RPMI8226 (cell line): ENCODE data around the gene GPR39.
"Not testable (repeated sequence)": the region's sequence is repeated elsewhere in the genome, so short reads cannot be mapped to it uniquely, and the experiment has no call there.

Experiments
- DNase-seq: peaks from one replicate; pipeline ENCODE4 v3.0.0-alpha.2; 2015

Gene GPR39

DNA sequence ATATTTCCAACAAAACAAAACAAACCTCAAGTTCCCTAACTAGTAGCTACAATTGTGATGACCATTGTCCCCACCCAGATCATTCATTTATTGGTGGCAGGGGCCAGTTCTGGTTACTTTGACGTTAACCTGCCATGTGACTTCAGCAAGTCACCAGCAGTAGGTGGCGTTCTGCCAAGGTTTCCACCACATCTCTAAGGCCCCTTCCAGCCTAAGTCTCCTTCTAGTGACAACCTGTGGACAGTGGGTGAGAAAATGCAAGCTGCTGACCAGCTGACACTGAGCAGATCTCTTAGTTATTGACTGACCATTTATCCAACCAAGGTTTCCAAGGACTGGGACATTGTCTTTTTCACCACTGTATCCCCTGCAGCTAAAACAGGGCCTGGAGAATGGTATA, 98.4 kb downstream of the GPR39 start:
- DNase-seq = peak; percentile 11

DNA sequence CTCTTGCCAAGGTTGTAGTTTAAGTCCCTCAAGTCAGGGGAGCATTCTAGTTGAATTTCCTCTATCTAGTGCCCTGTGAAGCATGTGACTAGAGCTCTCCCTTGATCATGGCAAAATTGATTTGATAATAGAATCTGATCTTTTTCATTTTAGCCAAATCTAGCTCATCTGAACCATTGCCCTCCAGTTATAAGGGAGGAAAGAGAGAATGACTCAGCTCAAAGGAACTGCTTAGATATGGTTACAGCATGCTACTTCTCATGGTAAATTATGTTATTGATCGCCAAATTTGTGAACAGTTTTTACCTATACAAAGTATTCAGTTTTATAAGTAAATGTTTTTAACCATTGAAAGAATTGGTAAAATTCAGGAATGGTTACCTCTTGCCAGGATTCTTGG, 100.8 kb downstream of the GPR39 start:
- DNase-seq = no peak

DNA sequence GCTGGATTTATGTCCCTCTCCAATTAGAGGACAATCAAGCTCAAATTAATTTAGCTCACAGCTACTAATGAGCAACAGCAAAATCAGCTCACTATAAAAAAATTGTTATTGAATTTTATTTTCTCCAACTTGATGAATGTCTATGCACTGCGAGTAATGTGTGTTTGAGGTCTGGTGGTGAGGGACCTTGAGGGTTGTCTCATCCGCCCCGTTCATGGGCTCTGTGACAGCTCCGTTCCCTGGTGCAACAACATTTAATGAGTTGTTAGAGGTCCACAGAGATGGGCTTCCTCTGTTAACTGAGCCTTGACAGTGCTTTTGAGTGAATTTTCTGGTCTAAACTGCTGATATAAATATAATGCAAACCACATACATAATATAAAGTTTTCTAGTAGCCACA, 101.7 kb downstream of the GPR39 start:
- no peak for DNase-seq

DNA sequence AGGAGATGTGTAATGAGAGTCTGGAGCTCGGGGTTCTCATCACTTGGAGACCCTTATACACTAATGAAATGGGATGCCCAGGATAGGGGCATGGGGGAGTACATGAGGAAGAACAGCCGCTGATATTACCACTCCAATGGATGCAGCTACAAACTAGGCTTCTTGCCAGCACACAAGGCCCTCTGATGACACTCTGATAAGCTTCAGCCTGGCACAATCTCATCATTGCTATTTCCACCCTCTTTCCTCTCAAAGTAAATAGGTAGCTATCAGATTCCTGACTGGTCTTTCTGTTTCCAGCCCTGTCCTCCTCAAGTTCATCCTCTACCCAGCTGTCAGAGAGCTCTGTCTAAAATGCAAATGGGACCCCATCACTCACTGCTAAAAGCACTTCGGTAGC, 103.0 kb downstream of the GPR39 start:
- no peak for DNase-seq

DNA sequence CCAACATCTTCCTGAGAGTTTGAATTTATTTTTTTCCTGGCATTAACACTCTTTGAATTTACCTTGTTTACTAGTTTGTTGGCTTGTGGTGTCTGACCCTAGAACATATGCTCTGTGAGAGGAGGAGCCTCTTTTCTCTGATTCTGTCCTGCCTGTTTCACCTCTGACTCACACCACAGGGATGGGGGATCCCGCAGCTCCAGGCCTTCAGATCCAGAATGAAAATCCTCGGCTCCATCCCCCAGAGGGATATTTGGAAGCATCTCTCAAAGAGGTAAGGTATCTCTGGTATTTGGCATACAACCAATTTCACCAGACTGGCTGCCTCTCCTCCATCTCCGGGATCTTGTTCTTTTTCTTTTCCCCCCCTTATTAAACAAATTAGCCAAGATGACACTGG, 104.7 kb downstream of the GPR39 start:
- no peak for DNase-seq

DNA sequence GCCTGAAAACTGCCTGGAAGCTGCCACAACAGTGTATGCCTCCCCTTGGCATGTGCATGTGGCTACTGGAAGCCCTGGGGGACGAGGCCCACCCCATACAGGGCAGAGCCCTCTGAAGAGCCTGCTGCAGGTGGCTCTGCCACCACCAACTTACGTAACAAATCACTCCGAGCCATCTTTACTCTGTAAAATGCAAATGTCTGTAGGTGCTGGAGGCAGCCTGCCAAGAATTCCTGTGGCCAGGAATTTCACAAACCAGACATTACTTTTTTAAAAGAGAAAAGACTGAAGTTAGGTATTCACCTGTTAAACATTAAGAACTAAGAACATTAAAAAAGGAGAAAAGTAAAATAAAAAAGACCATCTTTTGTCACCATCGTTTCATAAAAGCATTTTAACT, 106.3 kb downstream of the GPR39 start:
- DNase-seq = no peak

DNA sequence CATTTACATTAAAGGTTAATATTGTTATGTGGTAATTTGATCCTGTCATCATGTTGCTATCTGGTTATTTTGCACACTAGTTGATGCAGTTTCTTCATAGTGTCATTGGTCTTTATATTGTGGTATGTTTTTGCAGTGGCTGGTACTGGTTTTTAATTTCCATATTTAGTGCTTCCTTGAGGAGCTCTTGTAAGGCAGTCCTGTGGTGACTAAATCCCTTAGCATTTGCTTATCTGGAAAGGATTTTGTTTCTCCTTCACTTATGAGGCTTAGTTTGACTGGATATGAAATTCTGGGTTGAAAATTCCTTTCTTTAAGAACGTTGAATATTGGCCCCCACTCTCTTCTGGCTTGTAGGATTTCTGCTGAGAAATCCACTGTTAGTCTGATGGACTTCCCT, 120.5 kb downstream of the GPR39 start:
- not testable (repeated sequence) for DNase-seq

DNA sequence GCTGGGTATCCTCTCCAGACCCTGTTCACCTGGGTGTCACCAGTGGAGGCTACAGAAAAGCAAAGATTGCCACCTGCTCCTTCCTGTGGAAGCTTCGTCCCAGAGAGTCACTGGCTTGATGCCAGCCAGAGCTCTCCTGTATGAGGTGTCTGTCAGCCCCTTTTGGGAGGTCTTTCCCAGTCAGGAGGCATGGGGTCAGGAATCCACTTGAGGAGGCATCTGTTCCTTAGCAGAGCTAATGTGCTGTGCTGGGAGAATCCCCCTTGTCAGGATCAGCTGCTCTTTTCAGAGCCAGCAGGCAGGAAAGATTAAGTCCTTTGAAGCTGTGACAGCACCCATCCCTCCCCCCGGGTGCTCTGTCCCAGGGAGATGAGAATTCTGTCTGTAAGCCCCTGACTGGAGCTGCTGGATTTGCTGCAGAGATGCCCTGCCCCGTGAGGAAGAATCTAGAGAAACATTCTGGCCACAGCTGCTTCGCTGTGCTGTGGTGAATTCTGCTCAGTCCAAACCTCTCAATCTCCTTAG, 121.8 kb downstream of the GPR39 start:
- DNase-seq = no peak

DNA sequence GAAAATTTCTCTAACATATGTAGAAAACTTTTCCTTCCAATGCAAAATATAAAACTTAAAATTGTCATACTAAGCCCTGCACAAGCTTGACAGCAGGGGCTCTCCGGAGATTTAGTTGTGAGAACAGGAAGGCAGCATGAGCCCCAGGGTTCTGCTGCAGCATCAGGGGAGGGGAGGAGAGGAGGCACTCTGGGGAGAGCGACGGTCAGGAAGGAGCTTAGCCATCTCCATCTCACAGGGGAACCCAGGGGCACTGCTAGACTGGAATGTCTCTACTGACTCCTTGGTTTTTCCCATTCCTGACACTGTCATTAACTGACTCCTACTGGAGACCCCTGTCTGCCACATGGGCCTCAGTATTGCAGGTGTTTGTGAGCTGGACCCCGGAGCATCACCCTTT, 123.6 kb downstream of the GPR39 start:
- DNase-seq = no peak

DNA sequence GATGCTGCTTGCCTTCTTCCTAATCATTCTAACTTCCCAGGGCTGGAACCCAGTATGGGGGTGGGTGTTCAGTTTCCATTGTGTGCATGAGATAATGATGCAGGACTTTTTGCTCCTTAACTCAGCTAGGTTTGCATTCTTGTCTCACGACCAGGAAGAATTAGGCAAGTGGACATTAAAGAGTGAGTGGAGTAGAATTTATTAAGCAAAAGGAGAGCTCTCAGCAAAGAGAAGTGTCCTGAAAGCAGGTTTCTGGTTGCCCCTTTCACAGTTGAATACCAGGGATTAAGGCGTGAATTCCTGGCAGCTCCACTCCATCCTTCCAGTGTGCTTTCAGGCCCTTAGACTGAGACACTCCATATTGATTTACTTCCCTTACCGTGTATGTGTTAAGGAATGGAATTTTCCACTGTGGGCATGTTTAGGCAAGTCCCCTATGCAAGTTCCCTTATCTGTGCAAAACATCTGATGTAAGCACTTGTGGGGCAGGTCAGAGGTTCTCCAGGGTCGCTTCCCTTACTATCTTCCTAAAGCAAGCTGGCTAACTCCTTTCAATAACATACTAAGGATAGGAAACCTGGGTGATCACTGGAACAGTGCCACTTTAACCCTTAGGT, 126.5 kb downstream of the GPR39 start:
- no peak for DNase-seq

DNA sequence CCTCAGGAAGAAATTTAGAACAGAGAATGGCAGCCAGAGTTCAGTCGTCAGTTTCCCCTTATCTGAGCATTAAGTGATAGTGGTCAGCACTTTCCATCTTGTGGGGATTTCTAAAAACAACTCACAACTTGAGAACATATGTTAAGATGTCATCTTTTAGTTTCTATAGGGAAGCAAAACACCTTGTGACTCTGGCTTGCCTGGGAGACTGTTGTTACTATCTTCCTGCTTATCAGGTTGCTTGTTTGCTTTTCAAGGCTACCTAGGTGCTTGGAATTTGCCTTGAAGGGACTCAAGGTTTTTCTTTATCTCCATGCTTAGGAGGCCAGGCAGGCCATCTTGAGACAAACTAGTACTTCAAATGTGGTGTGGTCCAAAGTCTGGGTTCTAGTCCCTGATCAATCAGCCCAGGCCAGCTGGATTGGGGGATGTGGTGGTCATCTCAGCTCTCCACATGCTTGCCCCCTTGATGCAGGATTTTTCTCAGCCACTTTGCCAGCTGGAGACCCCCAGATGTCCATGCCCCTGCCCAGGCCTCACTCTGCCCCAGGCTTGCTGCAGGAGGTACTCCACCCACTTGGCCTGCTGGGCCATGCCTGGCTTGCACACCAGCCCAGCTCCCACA, 127.5 kb downstream of the GPR39 start:
- no peak for DNase-seq

DNA sequence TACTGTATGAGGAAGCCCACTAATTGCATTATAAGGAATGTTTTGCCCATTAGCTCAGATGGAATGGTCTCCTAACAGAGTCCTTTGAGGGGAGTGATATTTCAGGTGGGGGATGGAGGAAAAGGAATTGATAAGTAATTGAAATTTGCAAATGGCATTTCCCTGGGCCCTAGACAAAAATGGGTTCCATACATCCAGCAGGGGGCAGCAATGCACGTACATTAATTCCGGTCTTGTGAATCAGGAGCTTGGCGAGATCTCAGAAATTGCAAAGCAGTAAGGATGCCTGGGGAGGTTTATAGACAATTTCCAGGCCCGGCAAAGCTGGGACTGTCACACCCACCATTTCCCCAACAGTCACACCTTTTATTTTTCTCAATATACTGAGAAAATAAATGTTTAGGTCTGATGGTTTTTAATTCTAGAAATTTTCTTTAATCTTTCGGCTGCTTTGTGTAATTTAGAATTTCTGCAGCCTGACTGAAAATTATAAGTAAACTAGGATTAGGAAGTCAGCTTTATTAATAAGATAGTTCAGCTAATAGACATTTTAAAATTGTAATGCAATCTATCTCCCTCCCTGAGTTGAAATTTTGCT, 130.6 kb downstream of the GPR39 start:
- DNase-seq = peak; percentile 73

DNA sequence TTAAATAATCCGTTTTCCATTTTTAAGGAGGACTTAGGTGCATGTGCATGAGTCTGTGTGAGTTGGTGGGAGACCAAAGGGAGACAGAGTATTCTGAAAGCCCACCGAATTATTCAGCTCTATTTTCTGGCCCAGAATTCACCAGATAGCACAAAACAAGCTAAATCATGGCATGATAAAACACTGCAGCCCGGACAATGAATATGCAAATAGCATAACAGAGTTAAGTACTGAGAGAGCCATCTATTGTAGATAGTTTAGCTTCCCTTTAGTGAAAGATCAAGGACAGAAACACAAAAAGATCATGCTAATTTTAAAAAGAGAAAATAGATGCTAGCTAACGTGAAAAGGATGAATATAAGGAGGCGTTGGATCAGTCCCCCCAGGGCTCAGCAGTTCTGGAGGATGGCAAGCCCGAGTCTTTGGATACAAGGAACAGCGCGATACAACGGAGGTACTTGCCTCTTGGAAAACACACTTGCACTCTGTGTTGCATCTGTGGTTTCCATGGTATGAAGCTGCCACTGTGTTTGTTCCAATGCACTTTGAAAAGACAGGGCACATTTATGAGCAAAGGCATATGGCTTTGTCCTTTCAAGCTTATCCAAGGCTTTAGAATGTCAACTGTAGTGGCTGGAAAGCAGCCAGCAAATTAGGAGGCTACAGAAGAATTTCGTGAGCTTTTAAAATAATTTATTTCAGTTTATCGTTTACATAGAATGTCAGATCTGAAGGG, 133.5 kb downstream of the GPR39 start:
- no peak for DNase-seq

DNA sequence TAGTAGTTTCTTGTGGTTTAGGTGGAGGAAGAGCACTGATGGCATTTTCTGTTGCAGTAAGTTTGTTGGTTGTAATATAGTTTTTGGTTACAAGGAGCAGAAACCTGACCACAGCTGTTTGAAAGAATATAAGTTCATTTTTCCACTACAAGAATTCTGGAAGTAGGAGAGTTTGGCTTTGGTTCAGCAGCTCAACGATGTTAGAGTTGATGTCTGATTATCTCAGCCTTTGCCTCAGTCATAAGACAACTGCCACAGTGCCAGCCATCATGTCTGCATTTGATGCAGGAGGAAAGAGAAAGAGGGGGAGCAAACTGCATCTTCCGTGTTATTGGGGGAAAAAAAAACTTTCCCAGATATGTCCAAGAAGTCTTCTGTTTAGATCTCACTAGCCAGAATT, 134.3 kb downstream of the GPR39 start:
- no peak for DNase-seq

DNA sequence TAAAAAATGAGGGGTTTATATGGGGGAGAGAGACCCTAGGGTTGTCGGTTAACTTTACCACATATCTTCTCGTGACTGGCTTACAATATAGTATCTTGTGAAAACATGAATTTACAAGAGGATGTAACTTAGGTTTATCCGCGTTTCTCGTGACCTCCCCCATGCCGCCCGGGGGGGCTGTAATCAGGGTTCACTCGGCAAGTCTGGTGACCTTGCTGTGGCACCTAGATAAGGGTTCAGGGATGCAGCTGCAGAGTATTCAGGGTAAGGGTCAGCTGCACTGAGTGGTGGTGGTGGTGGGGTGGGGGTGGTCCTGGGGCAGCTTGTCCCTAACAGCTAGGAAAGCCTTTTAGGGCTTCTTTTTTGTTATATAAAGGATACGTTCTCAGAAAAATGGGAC, 141.1 kb downstream of the GPR39 start:
- DNase-seq = no peak

DNA sequence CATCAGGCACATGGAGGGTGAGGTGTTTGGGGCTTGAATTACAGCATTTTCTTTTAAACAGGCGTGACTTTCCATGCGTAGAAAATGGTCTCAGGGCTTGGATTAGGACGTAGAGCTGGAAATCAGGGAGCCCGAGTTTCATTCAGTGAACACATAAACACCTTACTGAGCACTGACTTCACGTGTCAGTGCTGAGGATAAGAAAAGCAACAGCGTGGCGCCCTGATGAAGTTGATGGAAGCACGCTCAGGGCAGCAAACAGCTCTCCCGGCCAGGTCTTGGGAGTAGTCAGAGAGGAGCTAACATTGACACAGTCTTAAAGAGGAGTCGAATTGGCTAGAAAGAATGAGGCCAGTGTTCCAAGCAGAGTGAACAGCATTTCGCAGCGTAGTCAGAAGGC, 142.7 kb downstream of the GPR39 start:
- DNase-seq = no peak

DNA sequence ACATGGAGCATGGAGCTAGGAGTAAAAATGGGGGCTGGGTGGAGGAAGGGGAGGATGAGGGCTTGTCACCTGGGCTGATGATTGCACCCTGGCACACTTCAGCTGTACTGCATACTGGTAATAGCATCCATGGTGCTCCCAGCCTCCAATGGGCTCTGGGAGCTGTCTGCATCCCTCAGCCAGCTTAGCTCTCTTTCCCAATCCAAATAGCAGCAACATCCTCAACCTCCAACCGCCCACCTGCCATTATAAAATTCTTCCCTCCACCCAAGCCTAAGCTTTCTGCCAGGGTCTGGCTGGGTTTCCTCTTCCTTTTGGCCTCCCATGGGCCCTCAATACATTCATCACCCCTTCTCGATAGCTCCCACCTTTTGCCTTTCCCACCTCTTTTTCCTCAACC, 143.3 kb downstream of the GPR39 start:
- no peak for DNase-seq

DNA sequence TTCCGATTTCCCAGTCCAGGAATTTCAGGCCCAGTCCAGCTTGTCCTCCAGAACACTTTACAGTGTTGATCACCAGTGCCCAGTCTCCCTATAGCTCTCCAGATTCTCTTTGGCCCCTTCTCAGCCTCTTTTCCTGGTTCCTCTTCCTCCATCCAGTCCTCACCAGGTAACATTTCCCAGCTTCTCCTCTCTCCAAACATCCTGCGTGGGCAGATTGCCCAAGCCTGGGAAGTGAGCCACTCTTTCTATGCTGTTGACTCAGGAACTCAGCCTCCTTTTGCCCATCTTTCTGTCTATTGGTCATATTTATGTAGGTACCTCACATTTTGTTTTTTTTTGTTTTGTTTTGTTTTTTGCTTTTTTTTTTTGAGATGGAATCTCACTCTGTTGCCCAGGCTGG, 144.0 kb downstream of the GPR39 start:
- DNase-seq = no peak

DNA sequence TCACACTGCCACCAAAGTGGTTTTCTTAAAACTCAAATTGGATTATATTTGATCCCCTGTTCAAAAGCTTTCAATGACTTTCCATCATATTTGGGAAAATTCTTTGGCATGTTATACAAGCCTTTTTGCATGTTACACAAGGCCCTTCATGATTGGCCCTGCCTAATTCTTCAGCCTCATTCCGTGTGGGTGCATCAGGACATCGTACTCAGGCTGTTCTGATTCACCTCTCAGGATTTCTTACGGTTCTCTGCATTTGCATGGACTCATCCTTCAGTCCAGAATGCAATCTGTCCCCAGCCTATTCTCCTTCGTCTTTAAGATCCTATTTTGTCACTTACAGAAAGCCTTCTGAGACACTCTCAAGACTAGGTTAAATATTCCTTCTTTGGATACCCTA, 145.6 kb downstream of the GPR39 start:
- no peak for DNase-seq

DNA sequence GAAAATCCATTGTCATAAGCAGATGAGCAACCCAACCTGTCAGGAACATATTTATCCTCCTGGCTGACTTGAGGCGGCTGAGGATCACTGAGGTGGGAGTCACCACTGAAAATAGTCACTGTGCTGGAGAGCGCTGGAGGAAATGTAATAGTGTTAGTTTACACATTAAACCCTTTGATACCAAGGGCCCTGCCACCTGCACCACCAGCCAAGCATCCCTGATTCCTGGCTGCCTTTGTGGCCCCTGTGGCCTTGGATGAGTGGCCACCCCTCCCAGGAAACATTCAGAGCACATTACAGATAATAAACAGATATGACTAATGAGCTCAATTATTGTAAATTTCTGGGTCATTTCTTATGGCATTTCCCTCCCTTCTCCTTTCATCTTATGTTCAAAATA, 147.5 kb downstream of the GPR39 start:
- DNase-seq = no peak

DNA sequence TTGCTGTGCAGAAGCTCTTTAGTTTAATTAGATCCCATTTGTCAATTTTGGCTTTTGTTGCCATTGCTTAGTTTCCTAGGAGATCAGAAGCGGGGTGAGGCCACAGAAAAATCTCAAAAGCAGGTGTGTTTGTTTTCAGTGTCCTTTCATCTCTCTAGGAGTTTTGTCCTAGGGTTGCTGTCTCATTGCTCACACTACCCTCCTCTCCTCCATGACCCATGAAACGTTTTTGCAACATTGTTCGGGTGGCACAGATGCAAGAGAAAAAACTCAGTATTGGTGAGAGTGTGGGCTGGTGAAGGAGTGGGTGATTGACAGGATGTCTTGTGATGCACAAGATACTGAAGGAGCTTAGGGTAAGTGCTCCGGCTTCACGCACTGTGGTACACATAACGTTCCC, 149.8 kb downstream of the GPR39 start:
- DNase-seq = no peak

DNA sequence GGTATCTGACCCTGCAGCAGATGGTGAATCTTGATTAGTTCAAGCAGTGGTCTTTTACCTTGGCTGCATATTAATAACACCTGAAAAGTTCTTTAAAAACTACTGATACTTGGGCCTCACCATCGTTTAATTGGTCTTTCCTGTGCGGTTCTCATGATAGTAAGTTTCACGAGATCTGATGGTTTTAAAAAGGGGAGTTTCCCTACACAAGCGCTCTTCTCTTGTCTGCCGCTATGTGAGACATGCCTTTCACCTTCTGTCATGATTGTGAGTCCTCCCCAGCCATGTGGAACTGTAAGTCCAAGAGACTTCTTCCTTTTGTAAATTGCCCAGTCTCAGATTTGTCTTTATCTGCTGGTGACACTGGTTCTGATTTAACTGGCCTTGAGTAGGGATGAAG, 151.1 kb downstream of the GPR39 start:
- DNase-seq = no peak

DNA sequence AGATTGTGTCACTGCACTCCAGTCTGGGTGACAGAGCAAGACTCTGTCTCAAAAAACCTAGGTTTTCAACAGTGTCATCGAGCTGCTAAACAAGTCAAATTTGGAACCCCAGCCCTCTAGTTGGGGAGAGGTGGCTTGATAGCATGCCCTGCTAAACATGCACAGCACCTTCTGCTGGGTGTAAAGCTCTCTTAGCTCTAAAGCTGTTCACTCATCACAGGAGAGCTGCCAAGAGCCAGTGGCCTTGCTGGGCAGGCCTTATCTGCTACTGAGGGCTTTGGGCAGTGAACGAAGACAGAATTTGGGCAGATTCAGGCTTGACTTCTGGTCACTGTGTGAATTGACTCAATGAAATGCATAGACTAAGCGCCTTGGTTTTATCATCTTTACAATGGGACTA, 152.1 kb downstream of the GPR39 start:
- no peak for DNase-seq

DNA sequence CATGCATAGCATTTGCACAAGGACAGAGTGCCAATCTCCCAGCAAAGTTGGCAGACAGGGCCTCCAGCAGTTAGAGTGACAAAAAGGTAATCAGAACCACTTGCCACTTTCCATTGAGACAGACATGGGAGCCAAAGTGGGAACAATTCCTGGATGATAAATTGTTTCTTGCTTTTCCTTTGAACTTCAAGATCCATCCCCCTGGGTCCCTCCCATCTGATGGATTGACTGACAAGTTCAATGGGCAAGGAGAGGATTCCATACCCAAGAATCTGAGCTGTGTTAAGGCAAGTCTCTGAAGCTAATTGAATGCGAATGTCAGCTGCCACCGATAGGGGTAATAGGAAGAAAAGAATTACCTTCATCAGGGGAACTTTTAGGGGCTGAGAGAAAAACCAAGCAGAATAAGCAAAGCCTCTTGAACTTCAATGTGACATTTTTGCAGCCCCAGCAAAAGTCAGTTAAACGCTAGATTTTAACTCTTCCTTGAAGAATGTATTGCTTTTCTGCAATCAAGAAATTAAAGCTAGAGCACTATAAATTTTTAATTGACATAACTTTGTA, 156.9 kb downstream of the GPR39 start:
- no peak for DNase-seq
